Right lobe of liver (tissue), 6 donors: ENCODE measurements around the gene TAF8. TPM values are rescaled to one million over a fixed set of nuclear protein-coding genes. Genes with fewer than 3 reads are reported as not detected.

Source experiments
- ATAC-seq, 4 donors: fragments of 200-7000 bp; cut with Tn5 transposase; one replicate each; pipeline ENCODE4 v1.9.1; 2020; ENCODE audit warnings: mild to moderate bottlenecking in 4 of 4, moderate library complexity in 4 of 4
- DNase-seq, 3 donors: peaks; one replicate each; pipeline ENCODE4 v3.0.0-alpha.2; 2020
- H3K27ac ChIP-seq, 3 donors: fragments of 200-600 bp; one replicate each; pipeline ENCODE4 v1.8.0; 2022
- H3K27me3 ChIP-seq, 2 donors: fragments of 200-600 bp; one replicate each; pipeline ENCODE4 v1.8.0; 2022
- H3K36me3 ChIP-seq, 4 donors: fragments of 200-600 bp; sonication (generic) in 1 of 4; one replicate each; pipeline versions ENCODE4 v1.5.1 to v1.8.0; 2017 to 2022; ENCODE audit warnings: control low read depth in 1 of 4
- H3K4me1 ChIP-seq, 4 donors: fragments of 200-600 bp; sonication (generic) in 1 of 4; one replicate each; pipeline versions ENCODE4 v1.5.1 to v1.8.0; 2017 to 2022; ENCODE audit warnings: control low read depth in 1 of 4
- H3K4me3 ChIP-seq, 3 donors: fragments of 200-600 bp; one replicate each; pipeline ENCODE4 v1.8.0; 2022
- H3K9me3 ChIP-seq, 4 donors: fragments of 200-600 bp; sonication (generic) in 1 of 4; one replicate each; pipeline versions ENCODE4 v1.5.1 to v1.8.0; 2017 to 2022; ENCODE audit warnings: control low read depth in 1 of 4
- POLR2A ChIP-seq: fragments of 450-650 bp; IDR thresholded peaks from one replicate; pipeline ENCODE4 v1.6.1; 2017; ENCODE audit warnings: antibody characterized with exemption, mild to moderate bottlenecking
- WGBS: methylation state at CpG from one replicate; pipeline ENCODE4 v1.1.6; 2018; ENCODE audit warnings: low coverage, low lambda C conversion rate; ENCODE audit not compliant: insufficient coverage; ENCODE audit errors: missing lambda C conversion rate; 5-methylcytosine and 5-hydroxymethylcytosine counted together
- intact Hi-C, 2 donors: fragments of 100-400 bp; cut with DNase I; formaldehyde crosslinking; loops; one replicate each; pipeline versions ENCODE4 v1.11.2 to v1.14.1; 2022
- total RNA-seq, 6 experiments: library from RNA; depleted of rRNA in 2 of 6; stranded (reverse); fragments of >200 nt in 2 of 6; fragmentation: NEBNext Ultra II Directional in 3 of 6; extraction: Animal tissue kit (Norgen Biotek cat#: 25700) in 3 of 6; gene quantifications; one replicate each; pipeline versions ENCODE4 v1.1.0 to v1.2.4, GENCODE V29; 2016 to 2023
- TF ChIP-seq, protein P1 (sequence below), 4 donors: fragments of 200-600 bp in 3 of 4; fragments of 450-650 bp in 1 of 4; IDR thresholded peaks; one replicate each; pipeline versions ENCODE4 v1.5.1 to v1.8.0; 2016 to 2022; ENCODE audit warnings: antibody characterized with exemption in 4 of 4, mild to moderate bottlenecking in 2 of 4
- donor health status: DM: no; HTN: yes; CAD: no.
- donor health status: DM: no; HTN: no; CAD: no.
- donor health status: DM: no; HTN: no; CAD: no.
- donor health status: DM: no; HTN: yes; CAD: no.
- donor health status: DM: no; HTN: yes; CAD: no.

TAF8 gene
- total RNA-seq, 6 experiments from 2014 or later: 6.7 to 14.7 (median 11.9) TPM

DNA sequence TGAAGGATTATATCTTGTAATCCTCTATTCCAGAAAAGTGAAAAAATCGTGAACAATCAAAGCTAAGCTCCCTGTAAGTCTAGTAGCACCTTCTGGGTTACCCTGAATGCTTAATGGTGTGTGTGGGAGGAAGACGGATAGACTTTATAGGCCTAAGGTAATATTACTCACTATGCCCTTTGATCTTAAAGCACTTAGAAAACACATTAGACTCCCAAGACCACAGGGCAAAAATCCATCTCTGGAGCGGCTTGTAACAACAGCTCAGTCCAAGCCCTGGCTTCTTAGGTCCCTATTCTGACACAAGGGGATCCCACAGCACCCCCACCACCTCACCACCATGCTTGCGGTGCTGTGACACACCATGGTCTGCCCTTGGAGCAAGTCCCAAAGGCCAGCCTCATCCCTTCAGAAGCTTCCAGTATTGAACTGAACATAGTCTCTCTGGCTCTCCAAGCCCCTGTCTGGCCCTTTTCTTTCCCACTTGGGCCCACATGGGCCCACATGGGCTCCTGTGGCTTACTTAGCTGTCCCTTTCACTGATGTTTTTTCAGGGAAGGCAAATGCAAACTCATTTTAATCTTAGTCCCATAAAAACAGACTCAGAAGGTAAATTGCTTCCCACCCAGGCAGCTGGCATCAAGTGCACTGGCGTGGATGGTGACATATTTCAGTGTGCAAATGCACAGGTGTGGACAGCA lies 63.8 kb downstream of the TAF8 start:
- Histone ChIP-seq H3K4me1 (peaks cover 0 to 21% (median 6%) of the 10 kb centered on the region in 4 donors), H3K27me3 (no peaks in the 10 kb centered on the region), H3K27ac (no peak overlapping the region), H3K9me3 (no peaks in the 10 kb centered on the region), H3K36me3 (no peaks in the 10 kb centered on the region), H3K4me3 (no peak overlapping the region)
- intact Hi-C loops: no loop called here
- 46% methylated on average over 4 of the region's 5 CpGs for WGBS
- no peak for TF ChIP-seq POLR2A
- TF ChIP-seq, protein P1, sequence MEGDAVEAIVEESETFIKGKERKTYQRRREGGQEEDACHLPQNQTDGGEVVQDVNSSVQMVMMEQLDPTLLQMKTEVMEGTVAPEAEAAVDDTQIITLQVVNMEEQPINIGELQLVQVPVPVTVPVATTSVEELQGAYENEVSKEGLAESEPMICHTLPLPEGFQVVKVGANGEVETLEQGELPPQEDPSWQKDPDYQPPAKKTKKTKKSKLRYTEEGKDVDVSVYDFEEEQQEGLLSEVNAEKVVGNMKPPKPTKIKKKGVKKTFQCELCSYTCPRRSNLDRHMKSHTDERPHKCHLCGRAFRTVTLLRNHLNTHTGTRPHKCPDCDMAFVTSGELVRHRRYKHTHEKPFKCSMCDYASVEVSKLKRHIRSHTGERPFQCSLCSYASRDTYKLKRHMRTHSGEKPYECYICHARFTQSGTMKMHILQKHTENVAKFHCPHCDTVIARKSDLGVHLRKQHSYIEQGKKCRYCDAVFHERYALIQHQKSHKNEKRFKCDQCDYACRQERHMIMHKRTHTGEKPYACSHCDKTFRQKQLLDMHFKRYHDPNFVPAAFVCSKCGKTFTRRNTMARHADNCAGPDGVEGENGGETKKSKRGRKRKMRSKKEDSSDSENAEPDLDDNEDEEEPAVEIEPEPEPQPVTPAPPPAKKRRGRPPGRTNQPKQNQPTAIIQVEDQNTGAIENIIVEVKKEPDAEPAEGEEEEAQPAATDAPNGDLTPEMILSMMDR (IDR thresholded peaks at IDR 0.05): no peak
- DNase-seq: no peak
- no peak for ATAC-seq

DNA sequence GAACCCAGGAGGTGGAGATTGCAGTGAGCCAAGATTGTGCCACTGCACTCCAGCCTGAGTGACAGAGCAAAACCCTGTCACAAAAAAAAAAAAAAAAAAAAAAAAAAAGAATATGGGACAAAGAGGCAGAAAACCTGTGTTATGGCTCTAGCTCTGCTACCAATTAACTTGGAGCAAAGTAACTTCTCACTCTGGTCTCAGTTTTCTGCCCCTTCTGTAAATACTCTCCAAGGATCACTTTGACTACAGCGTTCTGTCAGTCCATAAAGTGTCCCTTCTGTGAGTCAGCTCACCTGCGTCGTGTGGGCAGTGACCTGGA lies 67.5 kb downstream of the TAF8 start:
- ATAC-seq (no peak), DNase-seq (no peak)
- intact Hi-C loops: no loop called here
- peak overlapping the region; percentile 34 to 69 (median 39) for H3K27ac ChIP-seq
- H3K4me3 ChIP-seq: no peak overlapping the region
- H3K27me3 ChIP-seq: no peaks in the 10 kb centered on the region
- no peak for TF ChIP-seq POLR2A
- TF ChIP-seq, protein P1 (IDR thresholded peaks at IDR 0.05): no peak
- WGBS: 25% methylated on average over 3 of the region's 3 CpGs
- H3K36me3 ChIP-seq: no peaks in the 10 kb centered on the region
- H3K9me3 ChIP-seq: no peaks in the 10 kb centered on the region
- H3K4me1 ChIP-seq: peaks cover 0 to 22% (median 6%) of the 10 kb centered on the region in 4 donors

DNA sequence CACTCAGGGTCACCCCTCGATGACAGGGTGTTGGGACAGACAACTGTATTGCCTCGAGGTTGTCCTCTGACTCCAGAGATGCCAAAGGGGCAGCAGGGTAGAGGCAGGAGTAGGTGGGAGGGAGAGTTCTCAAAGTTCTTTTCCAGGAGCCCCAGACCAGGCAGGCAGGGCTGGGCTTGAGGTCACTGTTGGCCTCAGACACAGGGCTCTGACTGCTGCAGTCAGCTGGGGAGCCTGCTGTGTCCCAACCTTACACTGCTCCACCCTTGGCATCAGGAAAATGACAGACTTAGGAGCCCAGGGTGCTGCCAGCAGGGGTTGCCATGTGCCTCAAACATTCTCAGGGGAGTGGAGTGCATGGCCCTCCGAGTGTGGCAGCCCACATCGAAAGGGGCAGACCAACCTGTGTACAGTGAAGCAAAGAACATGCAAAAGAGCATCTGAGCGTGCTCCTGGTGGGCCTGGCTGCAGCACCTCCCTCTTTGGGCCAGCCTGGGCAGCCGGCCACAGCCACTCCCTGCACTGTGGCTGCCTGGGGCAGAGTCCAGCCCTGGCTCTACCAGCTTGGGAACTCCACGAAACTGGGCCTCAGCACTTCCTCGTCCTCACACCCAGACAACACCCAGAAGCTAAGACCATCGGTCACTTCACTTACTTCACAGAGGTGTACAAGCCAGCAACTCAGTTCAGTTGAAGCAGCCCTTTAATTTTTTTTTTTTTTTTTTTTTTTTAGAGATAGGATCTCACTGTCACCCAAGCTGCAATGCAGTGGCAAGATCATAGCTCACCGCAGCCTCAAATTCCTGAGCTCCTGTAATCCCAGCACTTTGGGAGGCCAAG lies 68.1 kb downstream of the TAF8 start:
- ATAC-seq (peak; percentile 87 to 95 (median 95)), DNase-seq (peak; percentile 85 to 91 (median 89))
- TF ChIP-seq, protein P1 (IDR thresholded peaks at IDR 0.05): no peak
- TF ChIP-seq POLR2A: no peak
- Histone ChIP-seq H3K9me3 (no peaks in the 10 kb centered on the region), H3K27me3 (no peaks in the 10 kb centered on the region), H3K27ac (peak overlapping the region; percentile 34 to 69 (median 39)), H3K36me3 (no peaks in the 10 kb centered on the region), H3K4me3 (no peak overlapping the region), H3K4me1 (peaks cover 0 to 22% (median 6%) of the 10 kb centered on the region in 4 donors)
- intact Hi-C loops: no loop called here
- WGBS: 30% methylated on average over 5 of the region's 10 CpGs

DNA sequence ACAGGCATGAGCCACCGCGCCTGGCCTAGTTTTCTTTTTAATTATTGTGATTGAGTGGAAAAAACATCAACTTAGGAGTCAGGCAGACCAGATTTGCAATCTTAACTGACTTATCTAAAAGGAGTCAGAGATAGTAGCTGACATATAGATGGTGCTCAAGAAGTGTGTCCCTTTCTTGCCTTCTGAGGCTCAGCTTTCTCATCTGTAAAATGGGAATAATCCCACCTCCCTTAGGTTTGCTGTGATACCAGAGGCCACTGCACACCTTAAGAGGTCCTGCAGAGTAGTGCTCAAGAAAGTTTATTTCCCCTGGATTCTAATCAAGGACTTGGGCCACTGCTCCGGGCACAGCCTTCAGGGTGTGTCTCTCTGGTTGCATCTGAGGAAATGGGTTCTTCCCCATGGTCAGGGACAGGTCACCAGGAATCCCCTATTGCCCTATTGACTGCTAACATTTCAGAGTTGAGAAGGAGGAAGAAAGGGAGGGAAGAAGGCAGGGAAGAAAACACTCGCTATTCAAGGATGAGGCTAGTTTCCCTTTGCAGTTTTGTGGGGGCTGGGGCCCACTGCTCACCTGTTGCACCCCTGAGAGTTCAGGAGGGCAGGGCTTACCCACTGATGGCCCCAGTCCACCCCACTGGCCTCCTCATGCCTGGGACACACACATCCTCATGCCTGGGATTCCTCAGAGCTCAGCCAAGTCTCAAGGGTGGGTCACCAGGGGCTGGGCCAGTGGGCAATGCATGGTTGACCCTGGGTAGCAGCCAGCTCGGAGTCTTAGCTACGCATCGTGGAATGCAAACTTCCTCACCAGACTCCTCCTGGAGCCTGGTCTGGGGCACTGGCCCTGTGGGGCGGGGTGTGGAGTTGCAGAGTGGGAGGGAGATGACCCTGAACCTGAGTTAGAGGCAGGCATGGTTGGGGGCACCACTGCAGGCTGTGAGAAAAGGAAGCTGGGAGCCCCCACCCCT lies 70.9 kb downstream of the TAF8 start:
- no peak overlapping the region for H3K4me3 ChIP-seq
- H3K27me3 ChIP-seq: no peaks in the 10 kb centered on the region
- H3K9me3 ChIP-seq: no peaks in the 10 kb centered on the region
- H3K27ac ChIP-seq: no peak overlapping the region
- 57% methylated on average over 2 of the region's 8 CpGs for WGBS
- ATAC-seq (no peak), DNase-seq (no peak)
- no peak for TF ChIP-seq POLR2A
- TF ChIP-seq, protein P1 (IDR thresholded peaks at IDR 0.05): no peak
- H3K4me1 ChIP-seq: peaks cover 0 to 22% (median 6%) of the 10 kb centered on the region in 4 donors
- no peaks in the 10 kb centered on the region for H3K36me3 ChIP-seq
- intact Hi-C loops: no loop called here
